ENCODE measurements around the gene KCNK4.

DNA sequence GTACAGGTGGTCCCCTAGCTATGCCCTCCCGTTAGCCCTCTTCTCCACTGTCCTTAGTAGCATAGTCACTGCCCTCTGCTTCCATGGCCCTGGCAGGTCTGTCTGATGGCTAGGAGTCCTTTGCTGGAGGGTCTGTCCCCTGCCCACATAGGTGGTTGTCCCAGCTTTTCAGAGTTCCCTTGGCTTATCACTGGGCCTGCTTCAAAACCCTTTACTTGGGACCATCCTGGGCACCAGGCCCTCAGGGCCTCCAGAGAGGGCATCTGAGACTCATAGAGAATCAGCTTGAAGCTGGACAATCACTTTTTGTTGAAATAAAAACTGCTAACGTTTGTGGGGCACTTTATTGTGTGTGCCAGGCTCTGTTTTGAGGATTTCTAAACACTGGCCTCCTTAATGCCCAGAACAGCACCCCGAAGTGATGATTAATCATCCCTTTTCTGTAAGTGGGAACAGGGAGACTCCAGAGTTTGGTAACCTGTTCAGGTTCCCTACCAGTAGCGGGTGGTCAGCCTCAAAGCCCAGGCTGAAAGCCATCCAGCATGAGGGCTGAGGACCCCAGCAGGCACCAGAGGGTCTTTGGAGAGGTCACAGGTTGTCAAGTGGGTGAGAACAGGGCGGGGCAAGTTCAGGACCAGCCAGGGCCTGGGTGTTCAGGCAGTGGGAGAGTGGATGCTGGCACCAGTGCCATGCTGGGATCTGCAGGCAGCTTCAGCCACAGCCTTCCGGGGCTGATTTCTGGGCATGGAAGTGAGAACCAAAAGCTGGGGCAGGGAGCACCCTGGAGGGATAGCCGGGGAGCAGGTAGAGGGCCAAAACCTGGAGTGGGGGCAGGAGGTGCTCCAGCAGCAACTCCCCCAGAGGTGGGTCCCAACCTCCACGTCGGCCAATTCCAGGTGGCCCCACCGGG is 495 bp upstream of the KCNK4 start:
- TF ChIP-seq, protein P1, sequence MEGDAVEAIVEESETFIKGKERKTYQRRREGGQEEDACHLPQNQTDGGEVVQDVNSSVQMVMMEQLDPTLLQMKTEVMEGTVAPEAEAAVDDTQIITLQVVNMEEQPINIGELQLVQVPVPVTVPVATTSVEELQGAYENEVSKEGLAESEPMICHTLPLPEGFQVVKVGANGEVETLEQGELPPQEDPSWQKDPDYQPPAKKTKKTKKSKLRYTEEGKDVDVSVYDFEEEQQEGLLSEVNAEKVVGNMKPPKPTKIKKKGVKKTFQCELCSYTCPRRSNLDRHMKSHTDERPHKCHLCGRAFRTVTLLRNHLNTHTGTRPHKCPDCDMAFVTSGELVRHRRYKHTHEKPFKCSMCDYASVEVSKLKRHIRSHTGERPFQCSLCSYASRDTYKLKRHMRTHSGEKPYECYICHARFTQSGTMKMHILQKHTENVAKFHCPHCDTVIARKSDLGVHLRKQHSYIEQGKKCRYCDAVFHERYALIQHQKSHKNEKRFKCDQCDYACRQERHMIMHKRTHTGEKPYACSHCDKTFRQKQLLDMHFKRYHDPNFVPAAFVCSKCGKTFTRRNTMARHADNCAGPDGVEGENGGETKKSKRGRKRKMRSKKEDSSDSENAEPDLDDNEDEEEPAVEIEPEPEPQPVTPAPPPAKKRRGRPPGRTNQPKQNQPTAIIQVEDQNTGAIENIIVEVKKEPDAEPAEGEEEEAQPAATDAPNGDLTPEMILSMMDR (IDR thresholded peaks at IDR 0.05), result no peak
- no peak for TF ChIP-seq POLR2A (IDR thresholded peaks at IDR 0.05)
